Fibroblast of mammary gland (primary cell): ENCODE results near the gene HOXD3.
A peak's percentile ranks its signal among the peaks of the same experiment; 100 is the strongest.

Experiments
- DNase-seq: peaks from one replicate; pipeline ENCODE4 v3.0.0-alpha.2; 2010; ENCODE audit warnings: low read depth
- H3K4me3 ChIP-seq: 2 replicates; pipeline ENCODE4 v1.5.1; 2011; ENCODE audit warnings: low read depth, mild to moderate bottlenecking, low read length, moderate library complexity; ENCODE audit not compliant: control insufficient read depth
- CTCF ChIP-seq: conservative IDR thresholded peaks from 2 replicates; pipeline ENCODE4 v1.5.1; 2011; ENCODE audit warnings: low read depth, low read length, inconsistent platforms; ENCODE audit not compliant: control insufficient read depth, insufficient read depth

Gene HOXD3

GRCh38 chr2:176130147-176130956 lies 26.8 kb upstream of the HOXD3 start:
- DNase-seq = peak; percentile 86
- no peak for TF ChIP-seq CTCF
- H3K4me3 ChIP-seq = peak overlapping the region; percentile 71

- H3K4me3 ChIP-seq = peak overlapping the region; percentile 71
- no peak for DNase-seq
- no peak for TF ChIP-seq CTCF
These were observed 25.9 kb upstream of the HOXD3 start for GRCh38 chr2:176130957-176131847.

GRCh38 chr2:176131848-176132158 lies 25.3 kb upstream of the HOXD3 start:
- no peak for TF ChIP-seq CTCF
- peak overlapping the region; percentile 71 for H3K4me3 ChIP-seq
- DNase-seq = no peak

GRCh38 chr2:176132205-176133171 lies 24.6 kb upstream of the HOXD3 start:
- peak overlapping the region; percentile 71 for H3K4me3 ChIP-seq
- peak; percentile 66 for DNase-seq
- TF ChIP-seq CTCF = no peak

GRCh38 chr2:176133389-176133788 lies 23.7 kb upstream of the HOXD3 start:
- no peak for DNase-seq
- no peak overlapping the region for H3K4me3 ChIP-seq
- no peak for TF ChIP-seq CTCF

GRCh38 chr2:176134035-176134434 lies 23.1 kb upstream of the HOXD3 start:
- no peak for TF ChIP-seq CTCF
- H3K4me3 ChIP-seq = no peak overlapping the region
- DNase-seq = no peak
